Cardiac fibroblast (primary cell): ENCODE data around the gene IL1RAP.

Experiments
- DNase-seq, 2 donors: peaks; one replicate each; pipeline versions ENCODE4 v3.0.0 to v3.0.0-alpha.2; 2010; ENCODE audit warnings: low read depth in 2 of 2
- H3K4me3 ChIP-seq, 2 donors: replicated peaks in 1 of 2; 1 replicate in 1 of 2; 2 replicates in 1 of 2; pipeline ENCODE4 v1.5.1; 2011; ENCODE audit warnings: low read depth in 2 of 2, low read length in 2 of 2, mild to moderate bottlenecking in 2 of 2, moderate library complexity in 1 of 2
- CTCF ChIP-seq: IDR thresholded peaks from one replicate; pipeline ENCODE4 v1.5.1; 2011; ENCODE audit warnings: low read depth, mild to moderate bottlenecking, low read length, inconsistent platforms

Gene IL1RAP

DNA sequence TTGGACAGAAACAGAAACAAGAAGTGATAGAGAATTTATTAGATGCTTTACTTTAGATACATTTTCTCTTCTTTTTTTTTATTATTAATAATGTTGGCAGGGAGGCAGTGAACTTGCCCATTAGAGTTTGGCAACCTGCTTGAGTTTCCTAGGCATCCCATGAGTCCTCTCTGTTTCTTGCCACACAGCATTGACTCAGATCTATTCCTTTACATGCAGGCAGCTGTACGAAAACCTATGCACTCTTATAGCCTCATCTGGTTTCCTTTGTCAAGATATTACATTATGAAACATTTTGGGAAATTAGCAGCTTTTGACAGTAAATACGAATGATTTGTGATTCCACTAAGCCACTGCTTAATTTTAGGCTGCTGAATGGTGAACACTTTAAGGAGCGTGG is 23.3 kb downstream of the IL1RAP start:
- DNase-seq: peak in 1 of 2 donors; percentile 39
- no peak for TF ChIP-seq CTCF
- H3K4me3 ChIP-seq: no peak overlapping the region

DNA sequence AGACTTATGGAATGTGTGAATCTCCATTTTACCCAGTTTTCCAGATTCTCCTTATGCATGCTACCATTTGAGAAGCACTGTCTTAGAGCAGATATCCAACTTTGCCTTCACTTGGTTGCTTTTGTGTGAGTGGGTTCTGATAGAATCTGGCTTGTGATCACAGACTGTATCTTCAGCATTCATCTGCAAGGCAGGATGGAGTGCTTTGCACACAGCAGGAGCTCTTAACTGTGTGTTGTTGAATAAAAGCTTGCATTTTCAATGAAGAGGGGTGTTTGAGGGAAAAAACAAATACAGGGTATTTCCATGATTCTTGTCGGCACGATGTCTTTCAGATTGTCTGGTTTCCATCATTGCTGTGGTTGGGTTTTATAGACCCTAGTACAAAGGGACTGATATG is 24.4 kb downstream of the IL1RAP start:
- no peak overlapping the region for H3K4me3 ChIP-seq
- no peak for TF ChIP-seq CTCF
- no peak for DNase-seq

- no peak overlapping the region for H3K4me3 ChIP-seq
- DNase-seq: no peak
- no peak for TF ChIP-seq CTCF
These were observed 25.6 kb downstream of the IL1RAP start for GRCh38 chr3:190539526-190539925.

- DNase-seq: no peak
- TF ChIP-seq CTCF: no peak
- H3K4me3 ChIP-seq: no peak overlapping the region
These were observed 27.1 kb downstream of the IL1RAP start for GRCh38 chr3:190541008-190541407.

DNA sequence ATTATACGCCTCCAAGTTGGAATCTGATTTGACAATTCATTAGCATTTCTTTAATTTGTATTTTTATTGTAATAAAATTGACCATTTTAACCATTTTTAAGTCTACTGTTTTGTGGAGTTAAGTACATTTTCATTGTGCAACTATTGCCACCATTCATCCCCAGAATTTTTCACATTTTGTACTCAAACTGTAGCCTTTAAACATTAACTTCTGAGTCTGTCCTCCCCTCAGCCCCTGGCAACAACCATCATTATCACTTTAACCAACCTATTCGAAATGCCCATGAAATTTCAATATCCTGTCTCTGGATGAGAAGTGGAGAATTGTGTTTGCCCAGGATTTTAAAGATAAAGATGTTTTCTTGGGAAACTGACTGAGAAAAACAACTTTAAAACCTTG is 27.7 kb downstream of the IL1RAP start:
- DNase-seq: no peak
- no peak for TF ChIP-seq CTCF
- no peak overlapping the region for H3K4me3 ChIP-seq

GRCh38 chr3:190542846-190543245 is 29.0 kb downstream of the IL1RAP start:
- no peak for DNase-seq
- TF ChIP-seq CTCF: no peak
- no peak overlapping the region for H3K4me3 ChIP-seq

- TF ChIP-seq CTCF: no peak
- H3K4me3 ChIP-seq: no peak overlapping the region
- no peak for DNase-seq
These were observed 29.8 kb downstream of the IL1RAP start for GRCh38 chr3:190543671-190544070.
